Measurements from ENCODE around the gene ODAD2.

Gene ODAD2

DNA sequence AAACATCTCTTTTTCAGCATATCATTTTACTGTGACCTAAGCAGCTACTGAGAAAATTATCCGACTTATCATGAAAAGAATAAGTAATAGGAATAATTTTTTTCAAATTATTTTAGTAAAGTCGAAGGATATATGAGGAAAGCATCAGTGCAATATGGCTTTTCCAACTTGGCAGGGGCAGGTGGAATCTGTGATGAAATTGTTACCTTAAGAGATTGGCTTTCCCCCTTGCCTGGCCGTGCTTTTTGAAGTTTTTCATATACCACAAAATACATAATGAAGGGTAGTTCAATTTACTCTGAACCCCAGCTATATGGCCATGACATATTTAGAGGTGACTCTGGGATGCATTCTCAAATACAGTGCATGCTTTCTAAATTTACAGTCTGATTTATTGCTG is 166.1 kb downstream of the ODAD2 start:
- WGBS (ENCODE audit: insufficient coverage) = no CpG with 5 or more reads among the region's 3 CpGs
- Histone ChIP-seq H3K4me1 (ENCODE audit: control extremely low read depth in 1 of 4, control insufficient read depth in 4 of 4, insufficient read depth in 4 of 4, low read length in 3 of 4) (no peaks in the 10 kb centered on the region), H3K9me3 (ENCODE audit: control extremely low read depth in 1 of 5, control insufficient read depth in 4 of 5, insufficient read depth in 2 of 5, low read depth in 1 of 5, low read length in 4 of 5) (no peaks in the 10 kb centered on the region), H3K27me3 (replicated peaks in 2 of 5; ENCODE audit: control insufficient read depth in 4 of 5, insufficient read depth in 5 of 5, low read length in 4 of 5) (peaks cover 0 to 2% (median 0%) of the 10 kb centered on the region in 5 experiments), H3K36me3 (ENCODE audit: control insufficient read depth in 4 of 4, insufficient read depth in 4 of 4, low read length in 3 of 4) (no peaks in the 10 kb centered on the region), H3K27ac (ENCODE audit: insufficient read depth in 1 of 2, low read depth in 1 of 2, low read length in 2 of 2, poor library complexity in 1 of 2, severe bottlenecking in 2 of 2) (no peak overlapping the region), H3K4me3 (ENCODE audit: control insufficient read depth in 1 of 7, extremely low read depth in 1 of 7, insufficient read depth in 4 of 7, low read depth in 2 of 7, low read length in 6 of 7) (no peak overlapping the region)
- DNase-seq = no peak
- POLR2A ChIA-PET = no interaction called here
- CTCF ChIA-PET = no interaction called here

DNA sequence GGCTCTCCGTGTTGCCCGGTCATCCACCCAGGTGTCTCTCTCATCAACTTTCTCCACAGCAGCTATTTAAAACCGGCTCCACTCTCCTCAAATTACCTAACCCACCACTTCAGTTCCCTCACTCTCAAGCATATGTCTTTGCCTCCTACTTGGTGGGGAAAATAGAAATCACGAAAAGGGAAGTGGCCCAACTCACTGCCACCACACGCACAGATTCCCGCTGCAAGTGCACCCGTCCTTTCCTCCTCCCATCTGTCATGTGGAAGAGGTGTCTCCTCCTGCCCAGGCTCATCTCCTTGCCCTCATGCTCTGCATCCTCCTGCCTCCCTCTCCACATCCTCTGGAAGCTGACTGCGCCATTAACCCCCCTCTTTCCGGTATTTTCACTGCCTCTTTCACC is 172.5 kb downstream of the ODAD2 start:
- 100% methylated on average over 7 of the region's 9 CpGs for WGBS (ENCODE audit: insufficient coverage)
- CTCF ChIA-PET = no interaction called here

DNA sequence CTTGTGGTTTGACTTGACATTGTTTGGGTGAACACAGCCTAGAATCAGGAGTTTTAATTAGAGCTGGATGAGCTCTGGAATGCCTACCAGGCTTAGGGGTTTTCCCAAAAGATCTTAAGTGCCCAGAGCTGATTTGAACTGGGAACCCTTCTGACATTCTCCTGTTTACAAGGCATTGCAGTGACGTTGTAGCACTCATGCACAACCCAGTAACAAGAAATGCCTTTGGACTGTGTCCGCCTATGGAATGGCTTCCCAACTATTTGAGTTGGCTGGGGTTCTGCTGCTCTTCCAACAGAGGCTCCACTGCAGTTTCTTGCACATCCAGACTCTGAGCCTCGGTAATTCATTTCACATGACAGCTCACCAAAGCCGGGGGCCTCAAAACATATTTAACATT is 176.6 kb downstream of the ODAD2 start:
- no peaks in the 10 kb centered on the region for H3K36me3 ChIP-seq (ENCODE audit: control insufficient read depth in 4 of 4, insufficient read depth in 4 of 4, low read length in 3 of 4)
- POLR2A ChIA-PET = no interaction called here
- DNase-seq = no peak
- no peak overlapping the region for H3K4me3 ChIP-seq (ENCODE audit: control insufficient read depth in 1 of 7, extremely low read depth in 1 of 7, insufficient read depth in 4 of 7, low read depth in 2 of 7, low read length in 6 of 7)
- CTCF ChIA-PET = no interaction called here
- H3K9me3 ChIP-seq (ENCODE audit: control extremely low read depth in 1 of 5, control insufficient read depth in 4 of 5, insufficient read depth in 2 of 5, low read depth in 1 of 5, low read length in 4 of 5) = peaks cover 0 to 12% (median 3%) of the 10 kb centered on the region in 5 experiments
- H3K27me3 ChIP-seq (replicated peaks in 2 of 5; ENCODE audit: control insufficient read depth in 4 of 5, insufficient read depth in 5 of 5, low read length in 4 of 5) = no peaks in the 10 kb centered on the region
- no peak overlapping the region for H3K27ac ChIP-seq (ENCODE audit: insufficient read depth in 1 of 2, low read depth in 1 of 2, low read length in 2 of 2, poor library complexity in 1 of 2, severe bottlenecking in 2 of 2)
- no peaks in the 10 kb centered on the region for H3K4me1 ChIP-seq (ENCODE audit: control extremely low read depth in 1 of 4, control insufficient read depth in 4 of 4, insufficient read depth in 4 of 4, low read length in 3 of 4)
- 98% methylated on average over 3 of the region's 4 CpGs for WGBS (ENCODE audit: insufficient coverage)

More for the DNA sequence above, 172.5 kb downstream of the ODAD2 start:
- Histone ChIP-seq H3K4me3 (ENCODE audit: control insufficient read depth in 1 of 7, extremely low read depth in 1 of 7, insufficient read depth in 4 of 7, low read depth in 2 of 7, low read length in 6 of 7) (no peak overlapping the region), H3K4me1 (ENCODE audit: control extremely low read depth in 1 of 4, control insufficient read depth in 4 of 4, insufficient read depth in 4 of 4, low read length in 3 of 4) (no peaks in the 10 kb centered on the region), H3K36me3 (ENCODE audit: control insufficient read depth in 4 of 4, insufficient read depth in 4 of 4, low read length in 3 of 4) (no peaks in the 10 kb centered on the region), H3K27ac (ENCODE audit: insufficient read depth in 1 of 2, low read depth in 1 of 2, low read length in 2 of 2, poor library complexity in 1 of 2, severe bottlenecking in 2 of 2) (no peak overlapping the region), H3K27me3 (replicated peaks in 2 of 5; ENCODE audit: control insufficient read depth in 4 of 5, insufficient read depth in 5 of 5, low read length in 4 of 5) (peaks cover 0 to 2% (median 0%) of the 10 kb centered on the region in 5 experiments), H3K9me3 (ENCODE audit: control extremely low read depth in 1 of 5, control insufficient read depth in 4 of 5, insufficient read depth in 2 of 5, low read depth in 1 of 5, low read length in 4 of 5) (peaks cover 0 to 12% (median 3%) of the 10 kb centered on the region in 5 experiments)
- DNase-seq = no peak
- POLR2A ChIA-PET = no interaction called here

DNA sequence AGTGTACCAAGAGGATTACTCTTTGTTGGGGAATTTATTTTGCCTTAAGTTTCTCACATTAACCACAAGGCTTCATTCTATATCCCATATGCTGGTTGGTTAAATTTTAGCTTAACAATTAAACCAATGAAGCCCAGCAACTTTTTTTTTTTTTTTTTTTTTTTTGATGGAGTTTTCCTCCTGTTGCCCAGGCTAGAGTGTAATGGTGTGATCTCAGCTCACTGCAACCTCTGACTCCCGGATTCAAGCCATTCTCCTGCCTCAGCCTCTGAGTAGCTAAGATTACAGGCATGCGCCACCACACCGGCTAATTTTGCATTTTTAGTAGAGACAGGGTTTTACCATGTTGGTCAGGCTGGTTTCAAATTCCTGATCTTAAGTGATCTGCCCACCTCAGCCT is 178.2 kb downstream of the ODAD2 start:
- Histone ChIP-seq H3K9me3 (ENCODE audit: control extremely low read depth in 1 of 5, control insufficient read depth in 4 of 5, insufficient read depth in 2 of 5, low read depth in 1 of 5, low read length in 4 of 5) (peaks cover 0 to 9% (median 1%) of the 10 kb centered on the region in 5 experiments), H3K36me3 (ENCODE audit: control insufficient read depth in 4 of 4, insufficient read depth in 4 of 4, low read length in 3 of 4) (no peaks in the 10 kb centered on the region), H3K4me1 (ENCODE audit: control extremely low read depth in 1 of 4, control insufficient read depth in 4 of 4, insufficient read depth in 4 of 4, low read length in 3 of 4) (no peaks in the 10 kb centered on the region), H3K27ac (ENCODE audit: insufficient read depth in 1 of 2, low read depth in 1 of 2, low read length in 2 of 2, poor library complexity in 1 of 2, severe bottlenecking in 2 of 2) (no peak overlapping the region), H3K27me3 (replicated peaks in 2 of 5; ENCODE audit: control insufficient read depth in 4 of 5, insufficient read depth in 5 of 5, low read length in 4 of 5) (no peaks in the 10 kb centered on the region), H3K4me3 (ENCODE audit: control insufficient read depth in 1 of 7, extremely low read depth in 1 of 7, insufficient read depth in 4 of 7, low read depth in 2 of 7, low read length in 6 of 7) (no peak overlapping the region)
- no peak for DNase-seq
- ChIA-PET POLR2A (no interaction called here), CTCF (no interaction called here)
- WGBS (ENCODE audit: insufficient coverage) = 95% methylated on average over 3 of the region's 3 CpGs

DNA sequence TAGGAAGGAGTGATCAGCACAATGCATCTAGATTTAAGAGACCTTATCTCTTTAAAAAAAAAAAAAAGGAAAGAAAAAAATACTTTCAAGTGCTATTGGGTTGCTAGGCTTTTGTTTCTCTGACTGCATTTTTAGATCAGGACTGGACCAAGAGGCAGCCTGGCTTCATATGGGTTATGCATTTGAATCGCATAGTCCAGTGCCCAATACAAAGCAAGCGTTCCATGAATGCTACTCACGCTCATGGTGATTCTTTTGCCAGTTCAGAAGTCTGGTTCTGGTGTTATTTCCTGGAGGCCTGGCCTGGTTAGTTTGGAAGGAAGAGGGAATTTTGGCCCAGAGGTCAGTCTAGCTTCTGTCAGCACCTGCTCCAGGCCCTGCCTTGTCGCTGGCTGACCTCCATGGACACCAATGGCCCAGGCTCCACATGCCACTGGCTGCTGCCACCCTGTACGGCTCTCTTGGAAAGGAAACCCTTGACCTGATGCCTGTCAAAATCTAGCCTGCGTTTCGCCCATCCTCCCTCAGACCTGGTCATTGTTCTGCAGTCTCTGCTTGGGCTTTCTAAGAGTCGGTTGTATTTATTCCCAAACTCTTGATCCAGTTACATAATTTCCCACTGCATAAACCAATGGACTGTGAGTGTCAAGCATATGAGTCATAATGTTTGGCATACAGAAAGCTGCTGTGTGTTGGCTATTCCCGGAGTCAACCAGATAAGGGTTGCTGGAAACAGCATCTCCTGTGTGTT is 178.9 kb downstream of the ODAD2 start:
- no peak overlapping the region for H3K4me3 ChIP-seq (ENCODE audit: control insufficient read depth in 1 of 7, extremely low read depth in 1 of 7, insufficient read depth in 4 of 7, low read depth in 2 of 7, low read length in 6 of 7)
- no peaks in the 10 kb centered on the region for H3K4me1 ChIP-seq (ENCODE audit: control extremely low read depth in 1 of 4, control insufficient read depth in 4 of 4, insufficient read depth in 4 of 4, low read length in 3 of 4)
- H3K36me3 ChIP-seq (ENCODE audit: control insufficient read depth in 4 of 4, insufficient read depth in 4 of 4, low read length in 3 of 4) = no peaks in the 10 kb centered on the region
- ChIA-PET POLR2A (no interaction called here), CTCF (no interaction called here)
- no peak overlapping the region for H3K27ac ChIP-seq (ENCODE audit: insufficient read depth in 1 of 2, low read depth in 1 of 2, low read length in 2 of 2, poor library complexity in 1 of 2, severe bottlenecking in 2 of 2)
- H3K27me3 ChIP-seq (replicated peaks in 2 of 5; ENCODE audit: control insufficient read depth in 4 of 5, insufficient read depth in 5 of 5, low read length in 4 of 5) = no peaks in the 10 kb centered on the region
- WGBS (ENCODE audit: insufficient coverage) = 99% methylated on average over 8 of the region's 9 CpGs
- no peak for DNase-seq
- H3K9me3 ChIP-seq (ENCODE audit: control extremely low read depth in 1 of 5, control insufficient read depth in 4 of 5, insufficient read depth in 2 of 5, low read depth in 1 of 5, low read length in 4 of 5) = peaks cover 0 to 9% (median 0%) of the 10 kb centered on the region in 5 experiments

DNA sequence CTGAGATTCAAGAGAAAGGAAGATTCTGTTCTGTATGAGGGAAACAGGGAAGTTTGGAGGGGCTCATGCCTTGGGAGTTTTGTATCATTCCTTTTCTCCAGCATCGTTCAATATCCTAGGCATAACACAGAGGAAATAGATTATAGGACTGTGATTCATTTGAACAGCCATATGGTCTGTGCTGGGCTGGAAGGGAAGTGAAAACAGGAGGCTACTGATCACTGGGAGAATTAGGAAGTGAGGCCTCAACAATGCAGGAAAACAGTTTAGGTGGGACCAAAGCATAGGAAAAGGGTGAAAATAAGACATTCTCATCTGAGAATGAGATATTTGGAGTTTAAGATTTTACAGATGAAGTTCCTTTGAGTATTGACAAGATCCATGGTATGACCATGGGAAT is 182.6 kb downstream of the ODAD2 start:
- Histone ChIP-seq H3K27me3 (replicated peaks in 2 of 5; ENCODE audit: control insufficient read depth in 4 of 5, insufficient read depth in 5 of 5, low read length in 4 of 5) (no peaks in the 10 kb centered on the region), H3K36me3 (ENCODE audit: control insufficient read depth in 4 of 4, insufficient read depth in 4 of 4, low read length in 3 of 4) (no peaks in the 10 kb centered on the region), H3K27ac (ENCODE audit: insufficient read depth in 1 of 2, low read depth in 1 of 2, low read length in 2 of 2, poor library complexity in 1 of 2, severe bottlenecking in 2 of 2) (no peak overlapping the region), H3K9me3 (ENCODE audit: control extremely low read depth in 1 of 5, control insufficient read depth in 4 of 5, insufficient read depth in 2 of 5, low read depth in 1 of 5, low read length in 4 of 5) (no peaks in the 10 kb centered on the region), H3K4me1 (ENCODE audit: control extremely low read depth in 1 of 4, control insufficient read depth in 4 of 4, insufficient read depth in 4 of 4, low read length in 3 of 4) (no peaks in the 10 kb centered on the region), H3K4me3 (ENCODE audit: control insufficient read depth in 1 of 7, extremely low read depth in 1 of 7, insufficient read depth in 4 of 7, low read depth in 2 of 7, low read length in 6 of 7) (no peak overlapping the region)
- no peak for DNase-seq
- POLR2A ChIA-PET = no interaction called here
- no CpG with 5 or more reads among the region's 1 CpG for WGBS (ENCODE audit: insufficient coverage)
- CTCF ChIA-PET = no interaction called here

GRCh38 chr10:27815846-27816245 is 183.0 kb downstream of the ODAD2 start:
- WGBS (ENCODE audit: insufficient coverage) = 100% methylated on average over 2 of the region's 2 CpGs
- Histone ChIP-seq H3K36me3 (ENCODE audit: control insufficient read depth in 4 of 4, insufficient read depth in 4 of 4, low read length in 3 of 4) (no peaks in the 10 kb centered on the region), H3K27ac (ENCODE audit: insufficient read depth in 1 of 2, low read depth in 1 of 2, low read length in 2 of 2, poor library complexity in 1 of 2, severe bottlenecking in 2 of 2) (no peak overlapping the region), H3K9me3 (ENCODE audit: control extremely low read depth in 1 of 5, control insufficient read depth in 4 of 5, insufficient read depth in 2 of 5, low read depth in 1 of 5, low read length in 4 of 5) (no peaks in the 10 kb centered on the region), H3K27me3 (replicated peaks in 2 of 5; ENCODE audit: control insufficient read depth in 4 of 5, insufficient read depth in 5 of 5, low read length in 4 of 5) (no peaks in the 10 kb centered on the region), H3K4me3 (ENCODE audit: control insufficient read depth in 1 of 7, extremely low read depth in 1 of 7, insufficient read depth in 4 of 7, low read depth in 2 of 7, low read length in 6 of 7) (no peak overlapping the region), H3K4me1 (ENCODE audit: control extremely low read depth in 1 of 4, control insufficient read depth in 4 of 4, insufficient read depth in 4 of 4, low read length in 3 of 4) (no peaks in the 10 kb centered on the region)
- DNase-seq = no peak
- ChIA-PET POLR2A (no interaction called here), CTCF (no interaction called here)
